Loucy (cell line): ENCODE results near the gene BCAR3.

Experiments used
- H2AFZ ChIP-seq: fragments of 200-600 bp; sonication (generic); 2 replicates; pipeline ENCODE4 v1.6.0; 2016; ENCODE audit warnings: antibody characterized with exemption, mild to moderate bottlenecking, low read length, moderate library complexity
- H3F3A ChIP-seq: fragments of 200-600 bp; 2 replicates; pipeline ENCODE4 v1.6.0; 2016; ENCODE audit warnings: antibody characterized with exemption, low read depth, mild to moderate bottlenecking
- H3K27me3 ChIP-seq: fragments of 200-600 bp; sonication (generic); 2 replicates; pipeline ENCODE4 v1.6.1; 2014; ENCODE audit warnings: low read length, mild to moderate bottlenecking; ENCODE audit not compliant: insufficient read depth, poor library complexity, severe bottlenecking
- H3K36me3 ChIP-seq: fragments of 200-600 bp; sonication (generic); 2 replicates; pipeline ENCODE4 v1.6.1; 2016; ENCODE audit warnings: low read length; ENCODE audit not compliant: insufficient read depth
- H3K4me1 ChIP-seq: fragments of 200-600 bp; sonication (generic); 2 replicates; pipeline ENCODE4 v1.5.1; 2014; ENCODE audit warnings: low read length, mild to moderate bottlenecking; ENCODE audit not compliant: insufficient read depth, poor library complexity, severe bottlenecking
- H3K4me2 ChIP-seq: fragments of 200-600 bp; sonication (generic); 2 replicates; pipeline ENCODE4 v1.6.0; 2014; ENCODE audit warnings: antibody characterized with exemption, low read length, low read depth, mild to moderate bottlenecking; ENCODE audit not compliant: poor library complexity, severe bottlenecking
- H3K4me3 ChIP-seq: fragments of 200-600 bp; sonication (generic); 2 replicates; pipeline ENCODE4 v1.5.1; 2014; ENCODE audit warnings: low read length, mild to moderate bottlenecking, mixed read lengths; ENCODE audit not compliant: poor library complexity, severe bottlenecking
- H3K79me2 ChIP-seq: fragments of 200-600 bp; sonication (generic); 2 replicates; pipeline ENCODE4 v1.6.1; 2014; ENCODE audit warnings: low read length; ENCODE audit not compliant: insufficient read depth
- H3K9ac ChIP-seq: fragments of 200-600 bp; sonication (generic); 2 replicates; pipeline ENCODE4 v1.6.0; 2014; ENCODE audit warnings: mild to moderate bottlenecking, low read depth, low read length, moderate library complexity; ENCODE audit not compliant: poor library complexity, severe bottlenecking
- H3K9me2 ChIP-seq: fragments of 200-600 bp; sonication (generic); replicated peaks from 2 replicates; pipeline ENCODE4 v1.6.1; 2016; ENCODE audit warnings: low read depth, low read length, mixed read lengths
- H3K9me3 ChIP-seq: fragments of 200-600 bp; sonication (generic); 2 replicates; pipeline ENCODE4 v1.6.1; 2014; ENCODE audit warnings: mild to moderate bottlenecking, antibody characterized with exemption, low read length, low read depth; ENCODE audit not compliant: insufficient read depth
- H4K20me1 ChIP-seq: fragments of 200-600 bp; sonication (generic); 2 replicates; pipeline ENCODE4 v1.6.0; 2014; ENCODE audit warnings: antibody characterized with exemption, low read length, mild to moderate bottlenecking; ENCODE audit not compliant: insufficient read depth, poor library complexity, severe bottlenecking
- EZH2phosphoT487 ChIP-seq: fragments of 200-600 bp; IDR thresholded peaks from 2 replicates; pipeline ENCODE4 v1.6.1; 2018; ENCODE audit warnings: antibody characterized with exemption, mild to moderate bottlenecking, moderate library complexity, borderline replicate concordance
- TF ChIP-seq, protein P1 (sequence below): fragments of 200-600 bp; sonication (generic); conservative IDR thresholded peaks from 2 replicates; pipeline ENCODE4 v1.5.1; 2014; ENCODE audit warnings: mild to moderate bottlenecking, antibody characterized with exemption, low read length

The BCAR3 gene

GRCh38 chr1:93549811-93550210, 131.8 kb downstream of the BCAR3 start:
- no peak overlapping the region for H3K4me3 ChIP-seq
- no peaks in the 10 kb centered on the region for H3F3A ChIP-seq
- no peaks in the 10 kb centered on the region for H3K9me2 ChIP-seq

GRCh38 chr1:93549131-93549530, 132.5 kb downstream of the BCAR3 start:
- no peak overlapping the region for H3K9ac ChIP-seq
- H2AFZ ChIP-seq = no peak overlapping the region
- no peak overlapping the region for H3K4me3 ChIP-seq
- no peaks in the 10 kb centered on the region for H4K20me1 ChIP-seq
- no peaks in the 10 kb centered on the region for H3K79me2 ChIP-seq
- H3K4me1 ChIP-seq = peaks cover 22% of the 10 kb centered on the region
- H3K36me3 ChIP-seq = peaks cover 14% of the 10 kb centered on the region; the same call in 1 of the 2 replicates
- no peaks in the 10 kb centered on the region for H3K9me3 ChIP-seq
- no peaks in the 10 kb centered on the region for H3K9me2 ChIP-seq
- H3F3A ChIP-seq = no peaks in the 10 kb centered on the region
- no peaks in the 10 kb centered on the region for H3K27me3 ChIP-seq
- H3K4me2 ChIP-seq = no peak overlapping the region
- no peak for TF ChIP-seq EZH2phosphoT487
- TF ChIP-seq, protein P1, sequence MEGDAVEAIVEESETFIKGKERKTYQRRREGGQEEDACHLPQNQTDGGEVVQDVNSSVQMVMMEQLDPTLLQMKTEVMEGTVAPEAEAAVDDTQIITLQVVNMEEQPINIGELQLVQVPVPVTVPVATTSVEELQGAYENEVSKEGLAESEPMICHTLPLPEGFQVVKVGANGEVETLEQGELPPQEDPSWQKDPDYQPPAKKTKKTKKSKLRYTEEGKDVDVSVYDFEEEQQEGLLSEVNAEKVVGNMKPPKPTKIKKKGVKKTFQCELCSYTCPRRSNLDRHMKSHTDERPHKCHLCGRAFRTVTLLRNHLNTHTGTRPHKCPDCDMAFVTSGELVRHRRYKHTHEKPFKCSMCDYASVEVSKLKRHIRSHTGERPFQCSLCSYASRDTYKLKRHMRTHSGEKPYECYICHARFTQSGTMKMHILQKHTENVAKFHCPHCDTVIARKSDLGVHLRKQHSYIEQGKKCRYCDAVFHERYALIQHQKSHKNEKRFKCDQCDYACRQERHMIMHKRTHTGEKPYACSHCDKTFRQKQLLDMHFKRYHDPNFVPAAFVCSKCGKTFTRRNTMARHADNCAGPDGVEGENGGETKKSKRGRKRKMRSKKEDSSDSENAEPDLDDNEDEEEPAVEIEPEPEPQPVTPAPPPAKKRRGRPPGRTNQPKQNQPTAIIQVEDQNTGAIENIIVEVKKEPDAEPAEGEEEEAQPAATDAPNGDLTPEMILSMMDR = no peak

More at GRCh38 chr1:93549811-93550210, 131.8 kb downstream of the BCAR3 start:
- H2AFZ ChIP-seq = no peak overlapping the region
- no peak overlapping the region for H3K4me2 ChIP-seq
- H3K9ac ChIP-seq = no peak overlapping the region
- H3K4me1 ChIP-seq = peaks cover 28% of the 10 kb centered on the region
- H3K79me2 ChIP-seq = no peaks in the 10 kb centered on the region
- no peaks in the 10 kb centered on the region for H4K20me1 ChIP-seq
- H3K27me3 ChIP-seq = no peaks in the 10 kb centered on the region
- no peaks in the 10 kb centered on the region for H3K9me3 ChIP-seq
- TF ChIP-seq EZH2phosphoT487 = no peak
- TF ChIP-seq, protein P1 = no peak
- H3K36me3 ChIP-seq = peaks cover 14% of the 10 kb centered on the region; the same call in 1 of the 2 replicates

DNA sequence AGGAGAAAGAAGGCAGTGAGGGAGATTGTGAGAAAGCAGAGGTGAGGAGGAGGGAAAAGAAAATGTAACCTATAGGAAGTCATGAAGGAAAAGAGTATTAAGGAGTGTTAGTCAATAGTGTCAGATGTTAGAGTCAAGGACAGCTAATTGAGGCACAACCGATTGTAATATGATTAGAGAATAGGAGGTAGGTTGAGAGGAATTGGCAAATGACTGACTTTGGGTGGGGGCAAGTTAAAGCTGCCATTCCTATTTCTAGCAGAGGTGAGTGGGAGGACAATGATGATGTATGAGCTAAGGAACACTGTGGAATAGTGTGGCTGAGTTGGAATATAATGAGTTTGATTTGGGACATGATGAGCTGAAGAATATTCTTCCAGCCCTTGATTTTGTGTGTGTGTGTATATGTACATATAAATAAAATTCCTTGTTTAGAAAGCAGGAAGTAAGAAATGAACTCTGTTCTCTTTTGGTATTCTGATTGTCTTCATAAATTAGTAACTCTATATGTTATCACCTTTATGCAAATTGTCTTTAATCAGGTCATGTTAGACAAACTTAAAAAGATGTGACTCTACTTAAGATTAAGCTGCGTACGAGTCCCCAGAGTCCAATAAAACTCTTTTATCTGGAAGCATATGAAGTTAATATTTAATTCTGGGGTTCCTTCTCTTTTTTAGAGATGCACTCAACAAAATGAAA, 135.3 kb downstream of the BCAR3 start:
- Histone ChIP-seq H3K36me3 (peaks cover 14% of the 10 kb centered on the region; the same call in 1 of the 2 replicates), H3K79me2 (no peaks in the 10 kb centered on the region)
- TF ChIP-seq, protein P1 = no peak
- no peak for TF ChIP-seq EZH2phosphoT487

More for the DNA sequence above, 135.3 kb downstream of the BCAR3 start:
- Histone ChIP-seq H3K9me3 (no peaks in the 10 kb centered on the region), H3K4me3 (no peak overlapping the region), H4K20me1 (no peaks in the 10 kb centered on the region), H3F3A (no peaks in the 10 kb centered on the region), H3K27me3 (no peaks in the 10 kb centered on the region), H3K9me2 (no peaks in the 10 kb centered on the region), H3K4me2 (no peak overlapping the region), H3K4me1 (no peaks in the 10 kb centered on the region), H3K9ac (no peak overlapping the region), H2AFZ (no peak overlapping the region)
